ENCODE results near the gene VAV2. TPM values are rescaled to one million over a fixed set of nuclear protein-coding genes. Genes with fewer than 3 reads are reported as not detected.
A peak's percentile ranks its signal among the peaks of the same experiment; 100 is the strongest.

Gene VAV2
- total RNA-seq, 1 donor from 2014 or later: 12.7 TPM

- H3K4me1 ChIP-seq: no peaks in the 10 kb centered on the region
- H3K4me3 ChIP-seq: no peak overlapping the region
- H3K9me3 ChIP-seq: no peaks in the 10 kb centered on the region
- H3K27ac ChIP-seq: no peak overlapping the region
- TF ChIP-seq, protein P1, sequence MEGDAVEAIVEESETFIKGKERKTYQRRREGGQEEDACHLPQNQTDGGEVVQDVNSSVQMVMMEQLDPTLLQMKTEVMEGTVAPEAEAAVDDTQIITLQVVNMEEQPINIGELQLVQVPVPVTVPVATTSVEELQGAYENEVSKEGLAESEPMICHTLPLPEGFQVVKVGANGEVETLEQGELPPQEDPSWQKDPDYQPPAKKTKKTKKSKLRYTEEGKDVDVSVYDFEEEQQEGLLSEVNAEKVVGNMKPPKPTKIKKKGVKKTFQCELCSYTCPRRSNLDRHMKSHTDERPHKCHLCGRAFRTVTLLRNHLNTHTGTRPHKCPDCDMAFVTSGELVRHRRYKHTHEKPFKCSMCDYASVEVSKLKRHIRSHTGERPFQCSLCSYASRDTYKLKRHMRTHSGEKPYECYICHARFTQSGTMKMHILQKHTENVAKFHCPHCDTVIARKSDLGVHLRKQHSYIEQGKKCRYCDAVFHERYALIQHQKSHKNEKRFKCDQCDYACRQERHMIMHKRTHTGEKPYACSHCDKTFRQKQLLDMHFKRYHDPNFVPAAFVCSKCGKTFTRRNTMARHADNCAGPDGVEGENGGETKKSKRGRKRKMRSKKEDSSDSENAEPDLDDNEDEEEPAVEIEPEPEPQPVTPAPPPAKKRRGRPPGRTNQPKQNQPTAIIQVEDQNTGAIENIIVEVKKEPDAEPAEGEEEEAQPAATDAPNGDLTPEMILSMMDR (IDR thresholded peaks at IDR 0.05): peak; percentile 4 to 39 (median 10)
- H3K27me3 ChIP-seq: no peaks in the 10 kb centered on the region
- H3K36me3 ChIP-seq: no peaks in the 10 kb centered on the region
- intact Hi-C loops (cut with DNase I): loop anchor here (2.0 to 5.0 kb wide), 2 partner anchors 194 to 319 kb away; no protein-coding TSS in a partner anchor
- DNase-seq (ENCODE audit: low spot score in 2 of 2): peak in 1 of 2 donors; percentile 58
These were observed 265.5 kb downstream of the VAV2 start for GRCh38 chr9:133726401-133727276.

GRCh38 chr9:133725886-133726285, 266.2 kb downstream of the VAV2 start:
- TF ChIP-seq, protein P1 (IDR thresholded peaks at IDR 0.05): no peak
- Histone ChIP-seq H3K27ac (no peak overlapping the region), H3K36me3 (no peaks in the 10 kb centered on the region), H3K27me3 (no peaks in the 10 kb centered on the region), H3K4me1 (no peaks in the 10 kb centered on the region), H3K9me3 (no peaks in the 10 kb centered on the region), H3K4me3 (no peak overlapping the region)
- intact Hi-C loops (cut with DNase I): loop anchor here (2.0 to 5.0 kb wide), 2 partner anchors 193 to 319 kb away; no protein-coding TSS in a partner anchor
- DNase-seq (ENCODE audit: low spot score in 2 of 2): peak in 1 of 2 donors; percentile 19

DNA sequence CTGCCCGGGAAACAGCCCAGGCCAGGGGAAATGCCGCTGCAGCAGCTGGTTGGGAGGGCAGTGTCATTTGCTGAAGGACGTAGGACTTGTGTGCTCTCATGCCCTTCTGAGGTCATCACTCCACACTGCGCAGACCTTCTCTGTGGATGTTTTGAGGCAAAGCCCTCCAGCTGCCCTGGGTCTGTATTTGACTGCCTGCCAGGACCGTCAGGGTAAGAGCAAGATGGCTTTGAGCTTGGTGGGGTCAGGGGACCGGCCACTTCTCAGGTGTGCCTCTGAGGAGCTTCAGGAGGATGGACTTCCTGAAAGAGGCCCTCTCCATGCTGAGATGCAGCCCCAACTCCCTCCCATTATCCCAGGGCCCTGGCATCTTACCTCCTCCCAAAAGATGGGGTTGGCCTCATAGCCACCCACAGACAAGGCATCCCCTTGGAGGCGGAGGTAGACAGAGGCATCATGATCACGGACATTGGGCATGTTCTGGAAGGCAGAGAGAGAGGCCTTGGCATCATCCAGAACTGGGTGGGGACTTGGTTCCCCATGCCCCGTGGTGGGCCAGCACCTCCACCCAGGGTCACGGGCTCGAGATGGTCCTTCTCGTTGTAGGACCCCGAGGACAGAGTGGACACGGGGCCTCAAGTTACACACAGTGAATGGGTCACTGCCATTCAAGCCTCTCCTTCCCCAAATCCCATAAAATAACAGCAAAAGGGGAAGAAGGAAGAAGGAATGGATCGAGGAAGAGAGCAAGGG, 273.4 kb downstream of the VAV2 start:
- no peaks in the 10 kb centered on the region for H3K36me3 ChIP-seq
- intact Hi-C loops (cut with DNase I): no loop called here
- TF ChIP-seq, protein P1 (IDR thresholded peaks at IDR 0.05): no peak
- H3K27me3 ChIP-seq: no peaks in the 10 kb centered on the region
- no peak overlapping the region for H3K4me3 ChIP-seq
- H3K4me1 ChIP-seq: no peaks in the 10 kb centered on the region
- H3K27ac ChIP-seq: no peak overlapping the region
- peak in 1 of 2 donors; percentile 35 for DNase-seq (ENCODE audit: low spot score in 2 of 2)
- no peaks in the 10 kb centered on the region for H3K9me3 ChIP-seq

- intact Hi-C loops (cut with DNase I): no loop called here
- Histone ChIP-seq H3K4me1 (no peaks in the 10 kb centered on the region), H3K27ac (no peak overlapping the region), H3K9me3 (no peaks in the 10 kb centered on the region), H3K4me3 (no peak overlapping the region), H3K36me3 (no peaks in the 10 kb centered on the region), H3K27me3 (no peaks in the 10 kb centered on the region)
- no peak for DNase-seq (ENCODE audit: low spot score in 2 of 2)
- TF ChIP-seq, protein P1 (IDR thresholded peaks at IDR 0.05): no peak
These were observed 274.8 kb downstream of the VAV2 start for GRCh38 chr9:133717113-133718031.

- Histone ChIP-seq H3K27ac (no peak overlapping the region), H3K27me3 (no peaks in the 10 kb centered on the region), H3K4me1 (no peaks in the 10 kb centered on the region), H3K36me3 (no peaks in the 10 kb centered on the region), H3K4me3 (no peak overlapping the region), H3K9me3 (no peaks in the 10 kb centered on the region)
- DNase-seq (ENCODE audit: low spot score in 2 of 2): no peak
- TF ChIP-seq, protein P1 (IDR thresholded peaks at IDR 0.05): no peak
- intact Hi-C loops (cut with DNase I): no loop called here
These were observed 275.5 kb downstream of the VAV2 start for GRCh38 chr9:133716564-133717112.
